ENCODE data around the gene SHROOM2. TPM values are rescaled to one million over a fixed set of nuclear protein-coding genes. Genes with fewer than 3 reads are reported as not detected.

SHROOM2 gene
- total RNA-seq, 1 experiment from 2014 or later: 13.9 TPM

- H3K18ac ChIP-seq (ENCODE audit: insufficient read length, low read depth, low read length): peak overlapping the region; percentile 70
- H2BK15ac ChIP-seq (ENCODE audit: low read depth, low read length): no peak overlapping the region
- H3K4ac ChIP-seq (ENCODE audit: low read depth, low read length): no peak overlapping the region
- no peak for TF ChIP-seq CTCF (conservative IDR thresholded peaks at IDR 0.05)
- H3T11ph ChIP-seq (ENCODE audit: low read length): no peak overlapping the region
- no peak overlapping the region for H3K56ac ChIP-seq (ENCODE audit: insufficient read length, low read depth, low read length)
- no peaks in the 10 kb centered on the region for H3K79me1 ChIP-seq (ENCODE audit: insufficient read depth, low read depth, low read length, poor library complexity, severe bottlenecking)
- peaks cover 2% of the 10 kb centered on the region; the same call in 1 of the 2 replicates for H3K4me1 ChIP-seq (ENCODE audit: insufficient read depth, low read length)
- H2BK5ac ChIP-seq (ENCODE audit: insufficient read length, low read length): no peak overlapping the region
- H2BK12ac ChIP-seq (ENCODE audit: insufficient read length, low read depth, low read length): peak overlapping the region; percentile 77
- Mint-ChIP-seq H3K36me3 (ENCODE audit: insufficient read depth in 1 of 3, low read depth in 3 of 3) (peaks cover 0 to 8% (median 4%) of the 10 kb centered on the region in 3 experiments; a peak in 3 of 7 replicates), H3K4me3 (peak overlapping the region; percentile 62 to 69), H3K27ac (no peak overlapping the region), H3K4me1 (peaks cover 0 to 12% of the 10 kb centered on the region in 2 experiments; a peak in 2 of 4 replicates), H3K9me3 (peaks cover 20 to 52% of the 10 kb centered on the region in 2 experiments), H3K27me3 (ENCODE audit: low read depth) (peaks cover 6% of the 10 kb centered on the region)
- H3K79me2 ChIP-seq (ENCODE audit: insufficient read depth, low read length): peaks cover 1% of the 10 kb centered on the region; the same call in 1 of the 2 replicates
- no peak overlapping the region for H4K91ac ChIP-seq (ENCODE audit: insufficient read length, low read depth, low read length)
- H3K14ac ChIP-seq (ENCODE audit: insufficient read depth, low read length): peak overlapping the region; percentile 88
- no peak overlapping the region for H4K8ac ChIP-seq (replicated peaks; ENCODE audit: insufficient read length, low read depth, low read length)
- H3K27me3 ChIP-seq (ENCODE audit: insufficient read depth, low read length): no peaks in the 10 kb centered on the region
- no peak overlapping the region for H2BK120ac ChIP-seq (ENCODE audit: low read depth, low read length, poor library complexity, severe bottlenecking)
- no peak overlapping the region for H2AK5ac ChIP-seq (ENCODE audit: insufficient read length, low read length)
- peak overlapping the region; percentile 42 for H3K9ac ChIP-seq (ENCODE audit: extremely low read depth, insufficient read length, low read length)
- no CpG with 5 or more reads among the region's 67 CpGs for WGBS (ENCODE audit: extremely low coverage, insufficient read length, low lambda C conversion rate)
- H2AFZ ChIP-seq (ENCODE audit: low read length): no peak overlapping the region
- H3K23ac ChIP-seq (ENCODE audit: insufficient read length, low read depth, low read length): no peak overlapping the region
- peak; percentile 40 for DNase-seq
- H2BK20ac ChIP-seq (ENCODE audit: low read depth, low read length, poor library complexity, severe bottlenecking): no peak overlapping the region
- H3K4me2 ChIP-seq (ENCODE audit: insufficient read depth, insufficient read length, low read length): peak overlapping the region; percentile 36
- H3K23me2 ChIP-seq (ENCODE audit: insufficient read length, low read depth, low read length, poor library complexity, severe bottlenecking): peaks cover 4% of the 10 kb centered on the region
- no peak overlapping the region for H3K27ac ChIP-seq (ENCODE audit: insufficient read length, low read depth, low read length)
- H4K20me1 ChIP-seq (ENCODE audit: control insufficient read depth, insufficient read depth, insufficient read length): no peaks in the 10 kb centered on the region
- no peaks in the 10 kb centered on the region for H3K9me3 ChIP-seq (ENCODE audit: control insufficient read depth, low read depth, low read length)
- H4K5ac ChIP-seq (ENCODE audit: insufficient read length, low read depth, low read length): no peak overlapping the region
Observed at GRCh38 chrX:9765072-9765736, 21.0 kb upstream of the SHROOM2 start.
